GM19438 (cell line): Measurements from ENCODE around the gene TFF2.

Experiments
- ATAC-seq: cut with Tn5 transposase; IDR thresholded peaks from one replicate; pipeline ENCODE4 v1.9.1; 2021; ENCODE audit warnings: low read depth; ENCODE audit not compliant: unreplicated experiment

The TFF2 gene

GRCh38 chr21:42347601-42348327 lies 3.0 kb downstream of the TFF2 start:
- ATAC-seq: no peak

- ATAC-seq: no peak
Measured at GRCh38 chr21:42346866-42347600, 3.8 kb downstream of the TFF2 start.

GRCh38 chr21:42346441-42346840 lies 4.4 kb downstream of the TFF2 start:
- ATAC-seq: no peak

GRCh38 chr21:42344631-42345030 lies 6.2 kb downstream of the TFF2 start:
- ATAC-seq: no peak

- ATAC-seq: no peak
Measured at GRCh38 chr21:42343963-42344510, 6.8 kb downstream of the TFF2 start.

GRCh38 chr21:42343556-42343955 lies 7.2 kb downstream of the TFF2 start:
- no peak for ATAC-seq

- no peak for ATAC-seq
Measured at GRCh38 chr21:42343101-42343500, 7.7 kb downstream of the TFF2 start.

GRCh38 chr21:42341776-42342542 lies 8.8 kb downstream of the TFF2 start:
- no peak for ATAC-seq

- no peak for ATAC-seq
Measured at GRCh38 chr21:42340187-42341050, 10.4 kb downstream of the TFF2 start.

GRCh38 chr21:42338729-42339715 lies 11.8 kb downstream of the TFF2 start:
- no peak for ATAC-seq

- ATAC-seq: no peak
Measured at GRCh38 chr21:42337830-42338728, 12.7 kb downstream of the TFF2 start.

- no peak for ATAC-seq
Measured at GRCh38 chr21:42337276-42337675, 13.5 kb downstream of the TFF2 start.

- no peak for ATAC-seq
Measured at GRCh38 chr21:42336054-42336453, 14.7 kb downstream of the TFF2 start.

GRCh38 chr21:42332557-42333317 lies 18.1 kb downstream of the TFF2 start:
- ATAC-seq: no peak

- ATAC-seq: no peak
Measured at GRCh38 chr21:42331660-42332059, 19.1 kb downstream of the TFF2 start.

GRCh38 chr21:42330380-42331371 lies 20.1 kb downstream of the TFF2 start:
- ATAC-seq: no peak
